ENCODE results near the gene ONECUT3. TPM values are rescaled to one million over a fixed set of nuclear protein-coding genes. Genes with fewer than 3 reads are reported as not detected.
"Not testable (repeated sequence)": the region's sequence is repeated elsewhere in the genome, so short reads cannot be mapped to it uniquely, and the experiment has no call there.

Gene ONECUT3
- total RNA-seq, 1 experiment from 2014 or later: not detected

DNA sequence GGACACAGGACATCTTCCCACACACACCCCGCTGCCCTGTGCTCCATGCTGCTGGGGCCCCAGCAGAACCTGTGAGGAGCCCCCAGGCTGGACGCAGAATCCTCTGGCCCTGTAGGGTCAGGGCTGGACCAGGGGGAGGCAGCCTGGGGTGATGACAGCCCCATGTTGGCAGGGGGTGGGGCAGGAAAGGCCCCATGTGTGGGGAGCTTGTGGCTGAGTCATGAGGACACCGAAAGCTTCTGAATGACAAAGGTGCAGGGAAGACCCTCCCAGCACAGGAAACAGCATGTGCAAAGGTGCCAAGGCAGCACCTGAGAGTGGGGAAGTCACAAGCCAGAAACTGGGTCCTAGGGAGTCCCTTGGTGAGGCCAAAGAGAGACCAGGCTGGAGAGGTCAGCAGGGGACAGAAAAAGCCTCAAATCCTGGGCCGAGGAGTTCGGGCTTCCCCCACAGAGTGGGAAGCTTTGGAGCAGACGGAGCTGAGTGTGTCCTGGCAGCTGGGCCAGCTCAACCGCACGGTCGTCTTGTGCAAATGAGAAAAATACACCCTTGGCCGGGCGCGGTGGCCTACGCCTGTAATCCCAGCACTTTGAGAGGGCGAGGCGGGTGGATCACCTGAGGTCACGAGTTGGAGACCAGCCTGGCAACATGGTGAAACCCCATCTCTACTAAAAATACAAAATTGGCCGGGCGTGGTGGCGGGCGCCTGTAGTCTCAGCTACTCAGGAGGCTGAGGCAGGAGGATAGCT is 41.3 kb downstream of the ONECUT3 start:
- no peak for DNase-seq (ENCODE audit: low spot score)
- H3K36me3 ChIP-seq (ENCODE audit: insufficient read depth, low read length, poor library complexity, severe bottlenecking): no peaks in the 10 kb centered on the region
- no peaks in the 10 kb centered on the region for H3K4me1 ChIP-seq (ENCODE audit: insufficient read depth, low read length, poor library complexity, severe bottlenecking)
- TF ChIP-seq EZH2 (IDR thresholded peaks at IDR 0.05; ENCODE audit: borderline replicate concordance, low read depth, low read length, poor library complexity, severe bottlenecking): no peak
- TF ChIP-seq, protein P1, sequence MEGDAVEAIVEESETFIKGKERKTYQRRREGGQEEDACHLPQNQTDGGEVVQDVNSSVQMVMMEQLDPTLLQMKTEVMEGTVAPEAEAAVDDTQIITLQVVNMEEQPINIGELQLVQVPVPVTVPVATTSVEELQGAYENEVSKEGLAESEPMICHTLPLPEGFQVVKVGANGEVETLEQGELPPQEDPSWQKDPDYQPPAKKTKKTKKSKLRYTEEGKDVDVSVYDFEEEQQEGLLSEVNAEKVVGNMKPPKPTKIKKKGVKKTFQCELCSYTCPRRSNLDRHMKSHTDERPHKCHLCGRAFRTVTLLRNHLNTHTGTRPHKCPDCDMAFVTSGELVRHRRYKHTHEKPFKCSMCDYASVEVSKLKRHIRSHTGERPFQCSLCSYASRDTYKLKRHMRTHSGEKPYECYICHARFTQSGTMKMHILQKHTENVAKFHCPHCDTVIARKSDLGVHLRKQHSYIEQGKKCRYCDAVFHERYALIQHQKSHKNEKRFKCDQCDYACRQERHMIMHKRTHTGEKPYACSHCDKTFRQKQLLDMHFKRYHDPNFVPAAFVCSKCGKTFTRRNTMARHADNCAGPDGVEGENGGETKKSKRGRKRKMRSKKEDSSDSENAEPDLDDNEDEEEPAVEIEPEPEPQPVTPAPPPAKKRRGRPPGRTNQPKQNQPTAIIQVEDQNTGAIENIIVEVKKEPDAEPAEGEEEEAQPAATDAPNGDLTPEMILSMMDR (conservative IDR thresholded peaks at IDR 0.05; ENCODE audit: low read depth, low read length): no peak
- intact Hi-C loops (cut with micrococcal nuclease; ENCODE audit: unreplicated experiment): loop anchor here (10.0 kb wide), 1 partner anchor 190 kb away; the partner anchor contains the start of gene UQCR11
- no TSS peak for BruUV-seq (replicated peaks)
- POLR2A ChIA-PET (ENCODE audit: low non-redundant PET): no interaction called here
- CTCF ChIA-PET: interaction anchor here (0.6 kb wide), 1 partner anchor 22 kb away, joined by 3 read pairs; no protein-coding TSS in a partner anchor
- no peaks in the 10 kb centered on the region for H3K9me3 ChIP-seq (ENCODE audit: low read depth, low read length, poor library complexity, severe bottlenecking)
- H3K4me3 ChIP-seq (ENCODE audit: low read depth, low read length, poor library complexity, severe bottlenecking): no peak overlapping the region
- H3K27ac ChIP-seq (ENCODE audit: low read depth, low read length, poor library complexity, severe bottlenecking): no peak overlapping the region
- peaks cover 1% of the 10 kb centered on the region for H3K27me3 ChIP-seq (replicated peaks; ENCODE audit: insufficient read depth, low read depth, low read length, poor library complexity)

DNA sequence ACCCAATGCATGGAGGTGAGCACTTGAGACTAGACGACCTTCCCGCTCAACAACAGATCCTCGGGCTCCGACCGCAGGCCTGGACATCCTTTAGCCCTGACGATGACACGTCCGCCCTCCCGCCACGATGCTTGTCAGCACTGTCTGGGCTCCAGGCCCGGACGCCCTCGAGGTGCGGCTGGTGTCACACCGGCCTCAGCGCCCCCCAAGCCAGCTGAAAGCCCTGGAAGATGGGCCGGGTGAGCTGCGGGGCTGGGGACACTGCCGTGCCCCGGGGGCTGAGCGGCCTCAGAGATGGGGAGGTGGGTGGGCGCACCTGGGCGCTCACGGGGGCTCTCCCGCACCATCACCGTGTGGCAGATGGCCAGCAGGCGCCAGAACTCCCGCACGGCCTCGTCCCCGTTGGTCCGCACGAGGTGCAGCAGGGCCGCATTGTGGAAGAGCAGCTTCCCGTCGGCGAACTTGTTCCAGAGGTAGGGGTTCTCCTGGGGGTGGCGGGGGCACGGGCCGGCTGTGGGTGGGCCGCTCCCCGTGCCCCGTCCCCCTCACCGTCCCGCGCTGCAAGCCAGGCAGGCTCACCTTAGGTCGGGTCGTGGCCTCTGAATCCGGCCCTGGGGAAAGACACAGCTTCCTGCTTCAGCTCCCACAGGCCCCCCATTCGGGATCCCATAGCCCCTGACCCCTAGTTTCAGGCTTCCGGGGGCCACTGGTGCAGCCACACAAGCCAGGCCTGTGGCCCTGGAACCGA is 43.3 kb downstream of the ONECUT3 start:
- ChIA-PET CTCF (interaction anchor here (0.5 to 1.4 kb wide), 3 partner anchors 16 to 32 kb away, joined by 3 to 5 read pairs (median 3); no protein-coding TSS in a partner anchor), POLR2A (ENCODE audit: low non-redundant PET) (interaction anchor here (0.5 kb wide), 1 partner anchor 24 kb away, joined by 6 read pairs; no protein-coding TSS in a partner anchor)
- TF ChIP-seq, protein P1 (conservative IDR thresholded peaks at IDR 0.05; ENCODE audit: low read depth, low read length): no peak
- no peak for TF ChIP-seq EZH2 (IDR thresholded peaks at IDR 0.05; ENCODE audit: borderline replicate concordance, low read depth, low read length, poor library complexity, severe bottlenecking)
- Histone ChIP-seq H3K36me3 (ENCODE audit: insufficient read depth, low read length, poor library complexity, severe bottlenecking) (no peaks in the 10 kb centered on the region), H3K9me3 (ENCODE audit: low read depth, low read length, poor library complexity, severe bottlenecking) (no peaks in the 10 kb centered on the region), H3K27me3 (replicated peaks; ENCODE audit: insufficient read depth, low read depth, low read length, poor library complexity) (no peaks in the 10 kb centered on the region), H3K4me1 (ENCODE audit: insufficient read depth, low read length, poor library complexity, severe bottlenecking) (no peaks in the 10 kb centered on the region), H3K4me3 (ENCODE audit: low read depth, low read length, poor library complexity, severe bottlenecking) (no peak overlapping the region), H3K27ac (ENCODE audit: low read depth, low read length, poor library complexity, severe bottlenecking) (no peak overlapping the region)
- intact Hi-C loops (cut with micrococcal nuclease; ENCODE audit: unreplicated experiment): loop anchor here (10.0 kb wide), 1 partner anchor 192 kb away; the partner anchor contains the start of gene UQCR11
- DNase-seq (ENCODE audit: low spot score): no peak
- no TSS peak for BruUV-seq (replicated peaks)

DNA sequence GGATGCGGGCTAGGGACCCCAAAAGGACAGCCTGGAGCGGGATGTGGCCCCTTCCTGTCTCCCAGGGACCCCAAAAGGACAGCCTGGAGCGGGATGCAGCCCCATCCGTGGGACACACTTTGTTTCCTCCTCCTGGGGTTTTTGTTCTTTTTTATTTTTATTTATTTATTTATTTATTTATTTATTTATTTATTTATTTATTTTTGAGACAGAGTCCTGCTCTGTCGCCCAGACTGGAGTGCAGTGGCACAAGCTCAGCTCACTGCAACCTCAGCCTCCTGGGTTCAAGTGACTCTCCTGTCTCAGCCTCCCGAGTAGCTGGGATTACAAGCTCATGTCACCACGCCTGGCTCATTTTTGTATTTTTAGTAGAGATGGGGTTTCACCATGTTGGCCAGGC is 44.0 kb downstream of the ONECUT3 start:
- DNase-seq (ENCODE audit: low spot score); H3K36me3 ChIP-seq (ENCODE audit: insufficient read depth, low read length, poor library complexity, severe bottlenecking); POLR2A ChIA-PET (ENCODE audit: low non-redundant PET); CTCF ChIA-PET; BruUV-seq (replicated peaks); H3K27me3 ChIP-seq (replicated peaks; ENCODE audit: insufficient read depth, low read depth, low read length, poor library complexity); H3K9me3 ChIP-seq (ENCODE audit: low read depth, low read length, poor library complexity, severe bottlenecking); H3K4me1 ChIP-seq (ENCODE audit: insufficient read depth, low read length, poor library complexity, severe bottlenecking); H3K27ac ChIP-seq (ENCODE audit: low read depth, low read length, poor library complexity, severe bottlenecking); H3K4me3 ChIP-seq (ENCODE audit: low read depth, low read length, poor library complexity, severe bottlenecking): not testable (repeated sequence)
- intact Hi-C loops (cut with micrococcal nuclease; ENCODE audit: unreplicated experiment): loop anchor here (10.0 kb wide), 1 partner anchor 193 kb away; the partner anchor contains the start of gene UQCR11
